GM12801 (cell line): ENCODE measurements around the gene IMMP1L.

Experiments
- TF ChIP-seq, protein P1 (sequence below): IDR thresholded peaks from one replicate; pipeline ENCODE4 v1.5.1; 2011; ENCODE audit warnings: control low read depth; ENCODE audit not compliant: insufficient read length; ENCODE audit errors: extremely low read depth

IMMP1L gene

DNA sequence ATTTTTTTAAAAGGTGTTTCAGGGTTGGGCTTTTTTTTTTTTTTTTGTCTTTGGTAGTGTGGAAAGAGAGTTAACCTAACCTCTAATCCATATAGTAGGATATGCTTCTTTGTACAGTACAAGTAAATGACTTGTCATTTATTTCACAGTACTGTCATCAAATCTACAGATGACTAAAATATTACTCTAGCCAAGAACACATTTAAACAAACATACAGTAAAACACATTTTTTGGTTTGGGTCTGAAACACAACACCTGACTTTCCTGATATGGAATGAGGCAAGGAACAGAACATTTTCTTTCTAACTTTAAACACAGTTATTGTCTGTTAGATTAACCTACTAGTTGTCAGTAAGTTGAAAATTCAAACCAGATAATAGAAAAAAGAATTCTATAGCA is 68.1 kb downstream of the IMMP1L start:
- TF ChIP-seq, protein P1, sequence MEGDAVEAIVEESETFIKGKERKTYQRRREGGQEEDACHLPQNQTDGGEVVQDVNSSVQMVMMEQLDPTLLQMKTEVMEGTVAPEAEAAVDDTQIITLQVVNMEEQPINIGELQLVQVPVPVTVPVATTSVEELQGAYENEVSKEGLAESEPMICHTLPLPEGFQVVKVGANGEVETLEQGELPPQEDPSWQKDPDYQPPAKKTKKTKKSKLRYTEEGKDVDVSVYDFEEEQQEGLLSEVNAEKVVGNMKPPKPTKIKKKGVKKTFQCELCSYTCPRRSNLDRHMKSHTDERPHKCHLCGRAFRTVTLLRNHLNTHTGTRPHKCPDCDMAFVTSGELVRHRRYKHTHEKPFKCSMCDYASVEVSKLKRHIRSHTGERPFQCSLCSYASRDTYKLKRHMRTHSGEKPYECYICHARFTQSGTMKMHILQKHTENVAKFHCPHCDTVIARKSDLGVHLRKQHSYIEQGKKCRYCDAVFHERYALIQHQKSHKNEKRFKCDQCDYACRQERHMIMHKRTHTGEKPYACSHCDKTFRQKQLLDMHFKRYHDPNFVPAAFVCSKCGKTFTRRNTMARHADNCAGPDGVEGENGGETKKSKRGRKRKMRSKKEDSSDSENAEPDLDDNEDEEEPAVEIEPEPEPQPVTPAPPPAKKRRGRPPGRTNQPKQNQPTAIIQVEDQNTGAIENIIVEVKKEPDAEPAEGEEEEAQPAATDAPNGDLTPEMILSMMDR: no peak

DNA sequence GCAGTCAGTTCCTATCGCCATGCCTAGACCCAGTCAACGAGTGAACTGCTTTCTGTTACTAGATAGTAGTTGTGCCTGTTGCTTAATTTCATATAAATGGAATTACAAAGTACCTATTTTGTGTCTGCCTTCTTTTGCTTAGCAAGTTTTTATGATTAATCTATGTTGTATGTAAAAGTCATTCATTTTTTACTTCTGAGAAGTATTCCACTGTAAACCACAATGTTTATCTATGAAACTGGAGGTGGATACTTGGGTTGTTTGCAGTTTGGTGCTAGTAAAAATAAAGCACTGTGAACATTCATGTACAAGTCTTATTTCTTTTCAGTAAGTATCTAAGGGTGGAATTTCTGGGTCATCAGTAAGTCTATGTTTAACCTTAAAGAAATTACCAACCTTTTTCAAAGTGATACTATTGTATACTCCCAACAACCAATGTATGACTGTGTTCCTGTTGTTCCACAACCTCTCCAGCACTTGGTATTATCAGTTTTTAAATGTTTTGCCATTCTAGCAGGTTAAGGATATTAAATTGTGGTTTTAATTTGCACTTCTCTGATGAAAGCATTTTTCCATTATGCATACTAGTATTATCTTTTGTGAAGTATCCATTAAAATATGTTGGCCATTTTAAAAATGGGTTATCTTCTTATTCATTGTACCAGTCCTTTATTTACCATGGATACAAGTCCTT is 71.5 kb downstream of the IMMP1L start:
- TF ChIP-seq, protein P1: no peak

DNA sequence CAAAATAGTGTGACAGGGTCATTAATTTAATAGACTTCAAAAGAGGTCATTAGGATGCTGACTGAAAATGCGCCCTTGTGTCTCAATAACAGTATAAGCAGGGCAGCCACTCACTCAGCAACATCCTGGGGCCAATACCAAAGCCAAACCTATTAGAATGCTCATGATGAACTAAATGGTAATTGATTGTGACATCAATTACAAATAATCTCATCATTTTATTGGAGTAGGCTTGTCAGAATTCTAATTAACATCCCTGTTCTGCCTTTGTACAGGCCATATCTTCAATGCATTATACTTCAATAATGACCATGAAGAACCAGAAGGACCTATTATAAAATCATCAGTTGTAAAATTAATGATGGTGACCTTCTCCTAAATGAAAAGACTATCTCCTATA is 75.6 kb downstream of the IMMP1L start:
- TF ChIP-seq, protein P1: no peak

DNA sequence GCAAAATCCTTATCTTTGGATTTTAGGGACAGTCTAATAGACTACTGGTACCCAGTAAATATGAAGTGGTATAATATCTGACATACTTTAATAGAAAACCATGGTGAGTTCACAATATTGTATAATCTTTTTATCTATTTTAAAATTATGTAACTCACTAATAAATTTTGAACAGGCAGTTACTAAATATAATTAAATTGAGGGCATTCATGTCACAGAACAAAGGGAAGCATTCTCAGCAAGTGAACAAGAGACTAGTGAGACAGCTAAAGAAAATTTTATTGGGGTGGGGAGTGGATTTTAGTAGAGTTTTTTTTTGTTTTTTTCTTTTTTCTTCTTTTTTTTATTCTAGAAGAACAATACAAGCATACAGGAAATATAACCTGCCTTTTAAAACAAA is 84.8 kb downstream of the IMMP1L start:
- TF ChIP-seq, protein P1: no peak

DNA sequence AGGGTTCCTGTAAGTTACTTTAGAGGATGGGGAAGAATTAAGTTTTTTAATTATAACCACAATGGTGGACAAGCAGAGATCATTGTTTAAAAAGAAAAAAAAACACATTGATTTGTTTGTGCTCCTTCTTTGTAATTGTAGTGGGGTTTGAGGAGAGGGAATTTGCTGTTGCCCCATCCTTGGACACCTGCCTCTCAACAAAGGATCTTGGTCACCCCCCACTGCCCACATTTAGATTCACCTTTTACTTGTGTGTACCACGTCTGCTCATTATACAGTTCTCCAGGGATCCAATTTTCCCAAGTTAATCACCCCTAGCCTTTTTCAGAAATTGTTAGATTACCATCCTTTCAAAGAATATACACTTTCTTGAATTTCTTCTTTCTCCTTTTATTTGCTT is 86.7 kb downstream of the IMMP1L start:
- TF ChIP-seq, protein P1: no peak

DNA sequence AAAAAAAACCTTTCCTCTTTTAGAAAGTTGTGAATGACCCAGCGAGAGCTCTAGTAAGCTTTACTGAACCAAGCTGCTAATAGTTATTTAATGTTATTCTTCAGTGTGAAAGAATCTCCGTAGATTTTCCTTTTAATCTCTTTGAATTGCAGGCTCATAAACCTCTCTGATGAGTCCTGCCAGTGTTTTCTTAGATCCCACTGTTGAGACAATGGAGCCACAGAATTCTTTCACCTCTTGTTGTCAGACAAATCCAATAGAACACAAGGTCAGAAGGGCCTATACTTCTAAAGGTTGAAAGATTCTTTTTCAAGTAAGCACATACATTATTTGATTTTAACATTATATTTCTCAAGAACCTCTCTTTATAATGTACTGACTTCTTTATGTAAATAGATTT is 87.6 kb downstream of the IMMP1L start:
- TF ChIP-seq, protein P1: no peak

DNA sequence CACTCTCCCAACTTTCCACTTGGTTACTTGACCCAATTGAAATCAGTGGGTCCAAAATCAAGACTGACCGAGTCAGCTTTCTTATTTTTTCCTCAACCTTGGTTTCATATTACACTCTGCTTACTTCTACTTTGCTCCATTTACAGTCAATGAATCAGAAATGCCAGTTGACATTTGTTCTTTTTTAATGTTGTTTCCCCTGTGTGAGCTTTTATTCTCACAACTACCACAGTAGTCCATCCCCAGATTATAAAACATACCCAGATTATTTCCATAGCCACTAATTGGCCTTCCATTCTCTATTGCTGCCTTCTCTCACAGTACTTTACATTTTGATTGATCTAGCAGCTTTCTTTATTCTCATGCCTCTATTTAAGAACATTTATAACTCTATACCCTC is 89.8 kb downstream of the IMMP1L start:
- TF ChIP-seq, protein P1: no peak

DNA sequence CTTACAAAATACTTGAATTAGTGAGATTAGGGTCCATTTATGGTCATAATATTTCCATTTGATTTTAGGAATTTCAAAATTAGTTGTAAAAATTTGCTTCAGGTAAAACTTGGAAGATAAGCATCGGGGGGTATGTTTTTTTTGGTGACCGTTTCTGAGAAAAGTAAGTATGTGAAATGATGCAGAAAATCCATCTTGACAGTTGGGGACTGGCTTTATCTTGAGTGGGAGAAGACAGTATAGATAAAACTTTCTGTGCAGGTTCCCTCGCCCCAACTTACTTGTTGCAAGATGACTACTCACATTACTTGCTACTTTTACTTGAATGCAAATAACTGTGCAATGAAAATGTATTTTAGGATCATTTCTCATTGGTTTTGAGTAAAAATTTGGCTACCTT is 90.3 kb downstream of the IMMP1L start:
- TF ChIP-seq, protein P1: no peak
